ENCODE measurements around the gene DGKK.

The DGKK gene, protein sequence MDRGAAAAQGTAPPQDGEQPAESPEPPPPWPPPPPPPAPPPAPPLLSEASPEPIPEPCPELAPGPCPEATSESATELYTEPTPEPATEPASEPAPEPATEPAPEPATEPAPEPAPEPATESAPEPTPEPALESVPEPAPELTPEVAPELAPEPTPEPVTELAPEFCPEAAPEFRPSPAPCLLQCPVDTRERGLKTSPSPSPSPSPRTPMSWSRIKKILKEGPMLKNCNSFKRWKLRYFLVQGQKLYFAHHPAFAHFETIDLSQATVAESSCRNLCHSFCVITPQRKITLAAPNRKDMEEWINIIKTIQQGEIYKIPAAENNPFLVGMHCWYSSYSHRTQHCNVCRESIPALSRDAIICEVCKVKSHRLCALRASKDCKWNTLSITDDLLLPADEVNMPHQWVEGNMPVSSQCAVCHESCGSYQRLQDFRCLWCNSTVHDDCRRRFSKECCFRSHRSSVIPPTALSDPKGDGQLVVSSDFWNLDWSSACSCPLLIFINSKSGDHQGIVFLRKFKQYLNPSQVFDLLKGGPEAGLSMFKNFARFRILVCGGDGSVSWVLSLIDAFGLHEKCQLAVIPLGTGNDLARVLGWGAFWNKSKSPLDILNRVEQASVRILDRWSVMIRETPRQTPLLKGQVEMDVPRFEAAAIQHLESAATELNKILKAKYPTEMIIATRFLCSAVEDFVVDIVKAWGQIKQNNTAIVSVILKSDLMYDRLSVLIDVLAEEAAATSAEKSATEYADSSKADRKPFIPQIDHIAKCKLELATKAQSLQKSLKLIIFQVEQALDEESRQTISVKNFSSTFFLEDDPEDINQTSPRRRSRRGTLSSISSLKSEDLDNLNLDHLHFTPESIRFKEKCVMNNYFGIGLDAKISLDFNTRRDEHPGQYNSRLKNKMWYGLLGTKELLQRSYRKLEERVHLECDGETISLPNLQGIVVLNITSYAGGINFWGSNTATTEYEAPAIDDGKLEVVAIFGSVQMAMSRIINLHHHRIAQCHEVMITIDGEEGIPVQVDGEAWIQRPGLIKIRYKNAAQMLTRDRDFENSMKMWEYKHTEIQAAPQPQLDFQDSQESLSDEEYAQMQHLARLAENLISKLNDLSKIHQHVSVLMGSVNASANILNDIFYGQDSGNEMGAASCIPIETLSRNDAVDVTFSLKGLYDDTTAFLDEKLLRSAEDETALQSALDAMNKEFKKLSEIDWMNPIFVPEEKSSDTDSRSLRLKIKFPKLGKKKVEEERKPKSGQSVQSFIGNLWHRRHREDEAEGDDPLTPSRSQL

DNA sequence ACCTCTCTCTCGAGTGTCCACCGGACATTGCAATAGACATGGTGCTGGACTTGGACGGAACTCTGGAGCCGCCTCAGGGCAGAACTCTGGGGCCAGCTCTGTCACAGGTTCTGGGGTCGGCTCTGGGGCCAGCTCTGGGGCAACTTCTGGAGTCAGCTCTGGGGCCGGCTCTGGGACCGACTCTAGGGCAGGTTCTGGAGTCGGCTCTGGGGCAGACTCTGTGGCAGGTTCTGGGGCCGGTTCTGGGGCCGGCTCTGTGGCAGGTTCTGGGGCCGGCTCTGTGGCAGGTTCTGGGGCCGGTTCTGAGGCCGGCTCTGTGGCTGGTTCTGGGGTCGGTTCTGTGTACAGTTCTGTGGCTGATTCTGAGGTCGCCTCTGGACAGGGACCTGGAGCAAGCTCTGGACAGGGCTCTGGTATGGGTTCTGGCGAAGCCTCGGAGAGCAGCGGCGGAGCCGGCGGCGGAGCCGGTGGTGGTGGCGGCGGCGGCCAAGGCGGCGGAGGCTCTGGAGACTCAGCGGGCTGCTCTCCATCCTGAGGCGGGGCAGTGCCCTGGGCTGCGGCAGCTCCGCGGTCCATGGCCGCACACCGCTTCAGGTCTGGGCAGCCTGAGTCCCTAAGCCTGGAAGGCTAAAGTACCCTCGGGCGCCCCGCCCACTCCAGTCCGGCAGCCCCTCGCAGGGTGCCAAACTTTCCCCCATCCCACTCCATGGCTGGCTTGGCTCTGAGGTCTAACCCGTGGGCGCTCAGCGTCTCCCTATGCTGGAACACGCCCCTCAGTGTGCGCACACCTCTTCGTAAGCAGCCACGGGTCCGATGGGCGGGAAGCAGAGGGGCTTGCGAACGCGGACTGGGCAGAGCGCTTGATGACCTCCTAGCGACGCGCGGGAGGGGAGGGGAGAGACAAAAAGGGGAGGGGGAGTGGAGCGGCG lies at the start of gene DGKK:
Gene DGKK, minus strand, starts transcription at position 723 of the 929 bp plus-strand sequence. Its CDS starts 147 bp downstream, at position 576.
- no peak for DNase-seq

DNA sequence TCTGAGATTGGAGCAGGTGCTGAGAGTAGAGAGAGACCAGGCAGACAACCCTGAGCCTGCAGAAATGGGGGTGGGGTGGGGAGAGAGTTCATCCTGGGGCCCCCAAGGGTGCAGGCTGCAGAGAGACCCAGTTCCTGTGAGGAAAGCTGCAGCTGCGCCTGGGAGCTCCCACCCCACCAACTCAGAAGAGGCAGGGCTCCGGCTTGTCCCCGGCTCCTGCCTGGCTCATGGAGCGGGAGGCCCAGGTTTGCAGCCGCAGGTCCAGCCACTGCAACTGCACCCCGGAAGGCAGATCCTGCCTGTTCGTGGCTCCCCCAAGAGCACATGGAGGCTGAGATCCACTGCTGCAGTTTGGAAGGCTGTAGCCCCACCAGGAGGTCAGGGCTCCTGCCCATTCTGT lies 44.2 kb upstream of the DGKK start:
- DNase-seq: no peak

DNA sequence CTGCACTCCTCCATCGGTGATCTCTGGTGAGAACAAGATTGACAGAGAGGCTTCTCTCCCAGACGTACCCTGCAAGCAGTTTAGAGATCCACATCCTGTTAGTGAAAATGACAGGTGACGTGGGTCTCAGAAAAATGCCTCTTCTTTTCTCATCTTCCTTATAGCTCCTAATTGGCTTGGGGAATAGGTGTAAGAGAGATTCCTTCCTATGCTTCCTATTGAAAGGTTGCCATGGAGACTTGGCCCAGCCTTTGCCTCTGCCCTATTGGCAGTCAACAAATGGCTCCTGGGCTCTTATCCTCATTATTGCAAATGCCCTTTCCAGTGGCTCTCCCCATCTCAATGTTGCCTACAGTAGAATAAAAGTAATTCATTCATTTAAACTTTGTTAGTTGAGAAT lies 26.5 kb upstream of the DGKK start:
- no peak for DNase-seq

DNA sequence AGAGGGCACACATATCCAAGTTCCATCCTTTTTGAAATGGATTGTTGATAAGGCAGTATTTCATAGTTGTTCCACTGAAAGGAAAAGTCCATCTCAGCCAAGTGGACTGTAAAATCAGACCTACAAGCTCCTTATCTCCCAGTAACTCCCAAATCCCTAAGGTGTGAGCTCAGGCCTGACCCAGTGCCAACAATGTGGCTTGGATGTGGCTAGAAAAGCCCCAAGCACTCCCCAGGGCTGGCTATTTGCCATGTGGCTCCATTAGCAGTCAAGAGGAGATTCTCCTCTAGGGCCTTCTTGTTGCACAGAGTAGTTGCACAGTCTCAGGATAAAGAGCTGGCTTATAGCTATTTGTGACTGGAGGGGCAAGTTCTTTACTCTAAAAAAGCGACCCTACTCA lies 25.0 kb upstream of the DGKK start:
- no peak for DNase-seq

DNA sequence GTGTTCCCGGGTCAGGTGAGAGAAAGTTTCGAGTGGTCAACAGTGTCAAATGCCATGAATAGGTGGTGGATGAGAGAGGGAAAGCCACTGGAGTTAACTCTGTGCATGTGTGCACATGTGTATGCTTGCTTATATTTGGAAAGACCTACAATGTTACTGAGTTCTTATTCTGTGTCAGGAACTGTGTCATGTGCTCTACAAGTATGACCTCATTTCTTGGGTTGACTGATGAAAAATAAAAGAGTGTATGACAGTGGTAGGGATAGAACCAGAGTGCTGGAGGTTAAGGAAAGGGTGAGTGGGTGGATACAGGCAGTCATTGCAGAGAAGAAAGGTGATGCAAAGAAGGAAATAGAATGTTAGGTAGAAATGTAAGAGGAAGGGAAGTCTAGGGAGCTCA lies 22.1 kb upstream of the DGKK start:
- DNase-seq: no peak

DNA sequence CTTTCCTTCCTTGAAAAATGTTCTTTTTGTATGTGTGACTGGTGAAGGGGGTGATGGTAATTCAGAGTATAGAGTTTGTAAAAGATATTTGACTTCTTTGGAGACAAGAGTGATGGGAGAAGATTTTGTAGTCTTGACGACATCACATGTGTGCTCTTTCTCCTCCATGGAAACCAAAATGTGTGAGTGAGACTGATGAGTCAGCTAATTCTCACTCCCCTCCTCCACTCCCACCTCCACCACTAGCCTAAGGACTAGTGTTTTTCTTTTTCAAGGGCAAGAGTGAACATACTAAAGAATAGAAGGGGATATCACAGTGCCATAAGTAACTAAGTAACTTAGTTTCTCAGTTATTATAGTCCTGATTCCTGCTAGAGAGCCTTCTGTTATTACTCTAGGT lies 14.0 kb upstream of the DGKK start:
- no peak for DNase-seq

DNA sequence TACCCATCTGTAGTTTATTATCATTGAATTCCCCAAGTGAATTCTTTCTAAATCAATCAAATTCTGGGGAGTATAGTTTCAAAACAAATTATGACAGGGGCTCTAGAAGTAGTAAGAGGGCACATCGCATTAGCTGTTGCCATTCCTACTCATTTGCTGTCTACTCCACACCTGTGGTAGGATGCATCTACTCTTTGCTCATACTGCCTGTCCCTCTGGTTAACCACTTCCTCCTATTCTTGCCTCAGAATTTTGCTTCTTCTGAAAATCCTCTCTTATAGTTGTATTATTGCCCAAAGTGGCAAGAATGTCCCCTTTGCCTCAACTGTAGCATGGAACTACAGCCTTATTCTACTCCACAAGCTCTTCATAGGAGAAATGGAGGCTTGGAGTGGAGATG lies 12.7 kb upstream of the DGKK start:
- no peak for DNase-seq

DNA sequence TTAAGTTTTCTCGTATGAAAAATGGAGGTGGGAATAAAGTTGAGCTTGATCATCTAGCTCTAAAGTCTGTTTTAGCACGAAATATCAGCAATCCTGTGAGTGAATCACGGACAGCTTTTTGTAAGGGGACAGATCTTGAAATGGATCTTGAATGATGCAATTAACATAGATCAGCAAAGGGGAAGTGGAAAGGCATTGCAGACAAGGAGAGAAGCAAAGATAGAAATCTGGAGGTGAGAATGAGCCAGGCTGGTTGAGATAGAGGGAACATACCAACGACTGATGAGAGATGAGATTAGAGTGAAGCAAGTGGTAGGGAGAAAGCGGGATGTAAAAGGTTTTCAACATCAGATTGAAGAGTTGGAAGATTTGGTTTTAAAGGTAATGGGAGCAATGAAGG lies 4.6 kb upstream of the DGKK start:
- DNase-seq: no peak

DNA sequence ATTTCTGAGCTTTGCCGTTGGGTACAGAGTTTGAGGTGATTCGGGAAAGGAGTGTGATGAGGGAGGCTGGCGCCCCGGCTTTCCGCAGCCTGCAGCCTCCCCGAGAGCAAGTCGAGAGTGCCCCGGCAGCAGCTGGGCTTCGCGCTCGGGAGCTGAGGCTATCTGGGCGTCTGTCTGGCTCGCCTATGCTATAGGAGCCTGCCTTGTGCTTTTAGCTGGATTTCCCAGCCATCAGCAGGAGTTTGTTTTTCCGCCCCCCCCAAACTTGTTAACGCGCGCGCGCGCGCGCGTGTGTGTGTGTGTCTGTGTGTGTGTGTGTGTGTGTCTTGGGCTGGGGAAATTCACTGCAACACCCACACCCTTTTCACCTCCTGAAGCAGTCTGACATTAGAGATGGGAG lies 765 bp upstream of the DGKK start:
- no peak for DNase-seq

DNA sequence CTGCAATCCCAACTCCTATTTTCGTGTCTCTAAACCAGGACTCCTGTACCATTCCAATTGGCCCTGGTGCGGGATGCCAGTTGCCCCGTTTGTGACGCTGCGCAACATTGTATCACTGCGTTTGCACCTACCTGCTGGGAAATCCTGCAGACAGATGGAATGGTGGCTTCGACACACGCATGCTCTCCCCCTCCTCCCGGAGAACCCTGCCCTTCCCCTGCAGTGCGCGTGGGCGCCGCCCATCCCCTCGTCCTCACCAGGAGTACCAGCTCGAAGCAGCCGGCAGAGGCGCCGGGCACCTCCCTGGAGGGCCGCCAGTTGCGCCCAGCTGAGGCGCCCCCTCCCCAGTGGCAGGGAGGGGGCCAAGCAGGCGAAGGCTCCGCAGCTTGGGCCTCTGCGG lies 1.4 kb downstream of the DGKK start:
- DNase-seq: no peak

DNA sequence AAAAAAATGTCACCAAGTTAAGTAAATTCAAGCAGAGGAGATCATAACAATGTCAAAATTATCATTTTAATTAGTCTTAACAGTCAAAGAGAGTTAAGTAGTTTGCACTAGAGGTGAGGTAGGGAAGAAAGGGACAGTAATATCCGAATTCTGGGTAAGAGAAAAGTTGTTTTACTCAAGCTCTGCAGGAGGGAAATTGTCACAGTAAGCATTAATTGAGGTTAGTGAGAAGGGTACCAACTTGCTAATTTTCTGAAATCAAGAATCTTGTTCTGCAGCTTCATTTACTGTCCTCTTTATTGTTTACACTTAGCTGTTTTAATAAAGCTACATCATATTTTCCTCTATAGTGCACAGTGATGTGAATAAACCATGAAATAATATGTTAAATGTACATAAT lies 11.0 kb downstream of the DGKK start:
- DNase-seq: no peak

DNA sequence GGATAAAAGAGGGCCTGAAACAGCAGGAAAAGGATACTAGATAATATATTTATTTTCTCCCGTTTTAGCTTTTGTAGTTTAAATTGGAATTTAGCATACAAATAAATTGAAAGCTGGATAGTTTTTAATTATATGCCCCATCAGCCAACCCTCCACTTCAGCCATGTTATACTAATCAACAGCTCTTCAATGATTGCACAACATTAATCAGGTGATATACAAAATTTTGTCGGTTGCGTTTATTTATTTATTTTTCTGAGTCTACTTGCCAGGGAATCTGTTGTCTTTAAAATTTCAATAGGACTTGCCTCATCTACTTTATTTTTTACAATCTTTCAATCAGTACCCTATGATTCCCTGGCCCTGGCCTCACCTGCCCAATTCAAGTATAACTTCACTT lies 12.1 kb downstream of the DGKK start:
- DNase-seq: no peak

DNA sequence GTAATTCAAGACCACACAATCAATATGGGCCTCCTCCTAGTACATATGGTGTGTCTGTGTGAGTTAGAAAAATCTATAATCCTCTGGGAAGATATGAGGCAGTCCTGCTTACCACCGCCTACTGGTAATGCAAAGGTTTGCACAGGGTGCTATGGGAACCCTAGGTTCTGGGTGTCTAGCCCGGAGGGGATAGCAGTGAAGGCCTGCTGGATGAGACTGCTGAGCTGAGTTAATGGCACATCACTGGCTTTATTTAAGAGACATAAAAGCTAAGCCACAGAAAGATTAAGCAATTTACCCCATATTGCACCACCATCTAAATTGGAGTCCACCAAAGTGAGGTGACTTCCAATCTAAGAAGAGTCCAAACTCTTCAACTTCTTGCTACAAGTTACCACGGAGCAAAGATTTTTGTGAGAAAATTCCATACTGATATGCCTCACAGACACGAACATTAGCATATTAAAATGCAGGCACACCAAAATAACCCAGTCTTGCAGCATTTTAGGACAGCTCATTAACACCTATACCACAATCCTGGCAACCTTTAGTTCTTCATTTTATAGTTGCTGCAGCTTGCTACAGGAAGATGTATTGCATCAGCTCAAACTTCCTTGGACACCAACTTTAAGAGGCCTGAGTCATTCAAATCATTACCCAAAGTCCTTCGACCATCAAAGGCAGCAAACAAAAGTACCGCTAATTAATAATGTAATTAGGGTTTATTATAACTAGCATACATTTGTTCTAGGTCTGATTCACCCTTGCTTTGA lies 13.7 kb downstream of the DGKK start:
- no peak for DNase-seq

DNA sequence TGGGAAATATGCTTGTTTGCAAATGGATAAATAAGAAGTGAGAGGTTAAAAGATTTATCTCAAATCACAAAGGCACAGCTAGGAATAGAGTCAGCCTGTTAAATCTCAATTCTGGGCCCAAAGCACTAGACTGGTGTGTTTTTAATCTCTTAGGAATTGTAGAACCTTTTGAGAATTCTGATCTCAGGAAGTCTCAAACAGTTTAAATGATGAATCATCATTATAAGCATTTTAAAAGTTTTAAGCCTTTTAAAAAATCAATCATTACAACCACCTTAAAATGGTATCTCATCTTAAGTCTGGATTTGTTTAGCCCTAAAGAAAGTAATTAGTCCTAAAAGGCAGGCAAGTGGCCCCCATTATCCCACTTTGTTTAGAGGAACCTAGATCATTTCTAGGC lies 17.8 kb downstream of the DGKK start:
- no peak for DNase-seq

DNA sequence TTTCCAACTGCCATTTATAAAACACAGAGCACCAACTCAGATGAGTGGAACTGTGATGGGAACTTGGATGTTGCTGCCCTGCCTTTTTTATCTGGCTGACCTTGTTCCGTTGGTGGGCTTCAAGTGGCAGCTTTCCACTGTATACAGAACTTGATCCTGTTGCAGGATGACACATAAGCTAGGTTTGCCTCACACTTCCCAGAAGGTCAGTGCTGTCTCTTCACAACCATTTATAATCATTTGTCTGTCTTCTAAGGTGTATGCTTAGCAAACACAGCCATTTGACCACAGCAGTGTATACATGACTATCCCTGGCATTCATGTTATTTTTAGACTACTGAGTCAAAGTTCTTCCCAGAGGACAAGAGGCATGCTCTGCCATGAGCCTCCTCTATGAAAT lies 20.3 kb downstream of the DGKK start:
- DNase-seq: no peak

DNA sequence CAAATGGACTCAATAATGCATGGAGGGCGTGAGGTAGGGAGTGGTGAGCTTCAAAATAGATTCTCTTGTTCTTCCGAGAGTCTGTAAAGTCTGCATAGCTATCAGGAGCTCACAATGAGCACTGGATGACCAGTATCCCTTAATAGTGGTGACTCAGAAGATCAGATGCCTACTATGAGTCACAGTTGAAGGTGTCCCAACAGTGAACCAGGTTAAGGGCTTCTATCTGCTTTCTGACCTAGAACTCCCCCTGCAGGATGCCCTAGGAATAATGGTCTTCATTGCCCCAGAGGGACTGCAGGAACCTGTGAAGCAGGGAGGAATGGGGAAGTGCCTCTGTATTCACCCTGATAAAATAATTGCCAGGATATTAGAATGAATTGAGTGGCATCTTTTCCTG lies 22.1 kb downstream of the DGKK start:
- DNase-seq: no peak

DNA sequence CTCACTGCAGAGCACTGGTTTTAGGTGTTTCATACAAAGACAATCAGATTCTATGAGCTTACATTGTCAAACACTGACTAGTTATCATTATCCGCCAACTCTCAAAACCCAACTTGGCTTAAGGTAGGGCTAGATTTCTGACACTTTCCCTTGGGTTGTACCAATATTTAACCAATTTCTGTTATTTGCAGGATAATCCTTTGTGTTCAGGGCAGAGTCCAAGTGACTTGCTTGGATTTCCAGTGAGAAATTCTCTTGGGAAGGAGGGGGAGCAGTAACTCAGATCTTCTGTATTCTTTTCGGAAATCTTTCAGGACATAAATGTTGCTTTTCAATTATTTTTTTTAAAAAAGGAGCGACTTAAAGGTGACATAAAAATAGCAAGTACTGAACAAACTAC lies 23.1 kb downstream of the DGKK start:
- DNase-seq: no peak

DNA sequence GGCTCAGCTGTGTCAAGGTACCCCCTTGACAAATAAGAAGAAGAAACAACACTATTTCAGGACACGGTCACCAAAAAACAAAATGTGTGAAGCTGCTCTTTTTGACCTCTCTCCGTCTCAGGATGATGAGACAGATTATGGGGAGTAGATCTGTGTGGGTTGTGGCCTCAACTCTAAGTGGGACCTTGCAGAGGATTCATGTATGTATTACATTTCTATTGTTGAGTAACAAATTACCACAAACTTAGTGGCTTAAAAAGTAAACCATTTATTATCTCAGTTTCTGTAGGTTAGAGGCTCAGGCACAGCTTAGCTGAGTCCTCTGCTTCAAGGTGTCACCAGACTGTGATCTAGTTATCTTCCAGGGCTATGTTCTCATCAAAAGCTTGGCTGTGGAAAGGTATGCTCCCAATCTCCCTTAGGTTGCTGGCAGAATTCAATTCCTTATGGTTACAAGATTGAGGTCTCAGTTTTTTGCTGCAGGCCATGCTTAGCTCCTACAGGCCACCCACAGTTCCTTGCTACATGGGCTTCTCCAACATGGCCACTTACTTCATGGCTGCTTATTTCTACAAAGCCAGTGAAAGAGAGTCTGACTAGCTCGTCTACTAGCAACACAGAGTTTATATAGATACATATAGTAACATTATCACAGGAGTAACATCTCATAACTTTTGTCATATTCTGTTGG lies 28.1 kb downstream of the DGKK start:
- no peak for DNase-seq

DNA sequence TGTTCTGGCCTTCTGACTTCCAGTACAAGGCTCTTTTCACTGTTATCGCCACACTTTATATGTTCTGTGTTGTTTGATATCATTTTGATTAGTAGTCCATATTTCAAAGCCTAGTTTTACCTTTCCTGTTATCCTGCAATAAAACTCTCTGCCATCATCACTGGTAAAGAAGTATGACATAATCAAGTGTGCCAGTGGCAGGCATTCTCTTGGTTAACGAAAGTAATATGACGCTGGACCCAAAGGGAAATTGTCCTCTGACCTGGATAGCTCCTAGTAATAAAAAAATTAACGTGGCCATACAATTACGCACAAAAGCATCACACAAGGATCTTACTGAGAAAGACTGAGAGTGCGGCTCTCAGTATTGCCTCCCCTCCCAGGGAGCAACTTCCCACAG lies 33.8 kb downstream of the DGKK start:
- no peak for DNase-seq

DNA sequence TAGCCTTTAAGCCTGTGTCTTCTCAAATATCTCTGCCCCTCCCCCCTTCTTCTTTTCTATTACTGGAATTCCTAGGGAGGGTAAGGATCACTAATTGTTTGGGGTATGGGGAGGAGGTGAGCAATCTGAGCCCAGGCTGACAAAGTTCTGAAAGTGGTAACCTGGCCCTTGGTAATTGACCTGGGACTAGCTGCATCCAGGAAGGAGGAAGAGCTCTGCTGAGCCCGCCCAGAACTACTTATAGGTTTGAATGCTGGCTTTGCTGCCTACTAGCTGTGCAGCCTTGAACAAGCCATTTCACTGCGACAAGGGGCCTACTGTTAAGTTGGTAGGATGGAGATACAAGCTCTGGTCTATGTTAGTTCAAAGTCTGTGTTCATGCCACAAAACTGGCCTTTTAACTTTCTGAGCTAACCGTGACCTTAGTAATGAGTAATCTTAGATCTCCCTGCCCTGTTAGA lies 37.8 kb downstream of the DGKK start:
- DNase-seq: no peak

DNA sequence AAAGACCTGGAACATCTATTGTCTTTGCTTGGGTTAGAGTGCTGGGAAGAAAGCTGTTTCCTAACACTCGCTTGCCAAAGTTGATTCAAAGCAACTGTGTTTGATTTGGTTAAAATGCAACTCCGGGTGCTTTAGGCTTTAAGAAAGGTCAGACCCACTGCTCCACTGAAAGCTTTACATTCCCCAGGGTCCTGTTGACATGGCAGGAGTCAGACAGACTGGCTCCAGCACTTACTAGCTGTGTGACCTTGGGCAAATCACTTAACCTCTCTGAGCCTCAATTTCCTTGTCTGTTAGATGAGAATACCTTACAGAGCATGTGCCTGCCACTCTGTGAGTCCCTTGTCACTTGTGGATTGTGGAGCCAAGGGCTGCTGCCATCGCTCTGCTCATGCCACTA lies 39.0 kb downstream of the DGKK start:
- DNase-seq: no peak
